GM12878 (cell line): Measurements from ENCODE around the gene STOML2. TPM values are rescaled to one million over a fixed set of nuclear protein-coding genes. Genes with fewer than 3 reads are reported as not detected.

Experiments
- ATAC-seq: fragments of 200-7000 bp; cut with Tn5 transposase; 3 replicates; pipeline ENCODE4 v1.9.1; 2020; ENCODE audit warnings: mild to moderate bottlenecking, moderate library complexity
- BruUV-seq: library from RNA; stranded (reverse); fragments of 400-500 nt; replicated peaks from 2 replicates; lab custom pipeline; 2021; lab: Mats Ljungman, UMichigan
- CTCF ChIA-PET: fragments of 300-600 bp; sonication (Branson Sonifier 250); formaldehyde crosslinking; extraction: SDS; loops from one replicate; lab custom pipeline; 2021; ENCODE audit warnings: inconsistent platforms; lab: Yijun Ruan, JAX
- POLR2A ChIA-PET: fragments of 350-600 bp; formaldehyde crosslinking; extraction: SDS; loops from one replicate; lab custom pipeline; 2021; ENCODE audit warnings: inconsistent platforms; lab: Charles Lee
- RAD21 ChIA-PET: fragments of 300-600 bp; sonication (Branson Sonifier 250); formaldehyde crosslinking; loops from one replicate; lab custom pipeline; 2023; ENCODE audit warnings: antibody characterized with exemption; ENCODE audit not compliant: unreplicated experiment; lab: Charles Lee
- SMC1A ChIA-PET: fragments of 300-600 bp; sonication (Branson Sonifier 250); formaldehyde crosslinking; loops from one replicate; lab custom pipeline; 2023; ENCODE audit not compliant: unreplicated experiment, uncharacterized antibody; lab: Charles Lee
- DNase-seq: peaks from one replicate; pipeline ENCODE4 v3.0.0-alpha.2; 2011; ENCODE audit warnings: low read depth, low spot score
- FAIRE-seq: peaks from 3 replicates; lab custom pipeline; 2011; peaks lifted over from hg19 to GRCh38; lab: Jason Lieb, UNC
- H2AFZ ChIP-seq: 2 replicates; pipeline ENCODE4 v1.6.0; 2011; ENCODE audit warnings: low read depth, low read length, control low read depth; ENCODE audit not compliant: control insufficient read depth
- H3K27ac ChIP-seq: 2 replicates; pipeline ENCODE4 v1.5.1; 2011; ENCODE audit warnings: control low read depth; ENCODE audit not compliant: control insufficient read depth, insufficient read depth
- H3K27me3 ChIP-seq, 2 experiments: replicated peaks in 1 of 2; 2 replicates each; pipeline versions ENCODE4 v1.6.0 to v1.6.1; 2011; ENCODE audit warnings: low read length in 1 of 2; ENCODE audit not compliant: control insufficient read depth in 2 of 2, insufficient read depth in 2 of 2
- H3K36me3 ChIP-seq, 2 experiments: 2 replicates each; pipeline ENCODE4 v1.5.1; 2011; ENCODE audit warnings: low read length in 1 of 2; ENCODE audit not compliant: control insufficient read depth in 2 of 2, insufficient read depth in 2 of 2
- H3K4me1 ChIP-seq: 2 replicates; pipeline ENCODE4 v1.6.1; 2011; ENCODE audit warnings: mild to moderate bottlenecking, low read length, moderate library complexity, mixed read lengths; ENCODE audit not compliant: control insufficient read depth, insufficient read depth
- H3K4me2 ChIP-seq: 2 replicates; pipeline ENCODE4 v1.6.0; 2011; ENCODE audit warnings: control low read depth; ENCODE audit not compliant: control insufficient read depth, insufficient read depth
- H3K4me3 ChIP-seq: fragments of 200-600 bp; sonication (generic); 2 replicates; pipeline ENCODE4 v1.5.1; 2016
- H3K79me2 ChIP-seq: 2 replicates; pipeline ENCODE4 v1.6.0; 2011; ENCODE audit warnings: low read length; ENCODE audit not compliant: control insufficient read depth, insufficient read depth
- H3K9ac ChIP-seq: 2 replicates; pipeline ENCODE4 v1.8.0; 2011; ENCODE audit warnings: low read length, control low read depth, mixed read lengths; ENCODE audit not compliant: control insufficient read depth, insufficient read depth
- H3K9me3 ChIP-seq: replicated peaks from 3 replicates; pipeline ENCODE4 v1.5.1; 2011; ENCODE audit warnings: mild to moderate bottlenecking, low read length; ENCODE audit not compliant: control insufficient read depth, insufficient read depth
- H4K20me1 ChIP-seq: 2 replicates; pipeline ENCODE4 v1.6.0; 2011; ENCODE audit not compliant: control insufficient read depth, insufficient read depth
- BACH1 ChIP-seq: fragments of 450-650 bp; IDR thresholded peaks from 2 replicates; pipeline ENCODE4 v1.6.1; 2017; ENCODE audit warnings: mild to moderate bottlenecking, borderline replicate concordance
- BCLAF1 ChIP-seq: fragments of 450-650 bp; IDR thresholded peaks from 2 replicates; pipeline ENCODE4 v1.6.1; 2017; ENCODE audit warnings: antibody characterized with exemption, mild to moderate bottlenecking, moderate library complexity
- CREM ChIP-seq: IDR thresholded peaks from 2 replicates; pipeline ENCODE4 v1.6.1; 2014; ENCODE audit warnings: antibody characterized with exemption, low read depth
- E4F1 ChIP-seq: fragments of 450-650 bp; IDR thresholded peaks from 2 replicates; pipeline ENCODE4 v1.6.1; 2018; ENCODE audit warnings: borderline replicate concordance, mild to moderate bottlenecking; ENCODE audit not compliant: partially characterized antibody
- KAT2A ChIP-seq: conservative IDR thresholded peaks from 2 replicates; pipeline ENCODE4 v1.6.1; 2011; ENCODE audit warnings: low read depth, low read length; ENCODE audit not compliant: control insufficient read depth
- MTA2 ChIP-seq: fragments of 450-650 bp; IDR thresholded peaks from 2 replicates; pipeline ENCODE4 v1.6.1; 2016; ENCODE audit warnings: low read depth, mild to moderate bottlenecking, moderate library complexity
- MTA3 ChIP-seq: IDR thresholded peaks from 2 replicates; pipeline ENCODE4 v1.6.1; 2012; ENCODE audit warnings: low read length, inconsistent platforms, borderline replicate concordance
- RAD21 ChIP-seq: IDR thresholded peaks from 2 replicates; pipeline ENCODE4 v1.6.1; 2011; ENCODE audit warnings: mild to moderate bottlenecking, low read depth, low read length, moderate library complexity; ENCODE audit not compliant: insufficient read depth
- RUNX3 ChIP-seq: IDR thresholded peaks from 2 replicates; pipeline ENCODE4 v1.6.1; 2012; ENCODE audit warnings: low read length, inconsistent platforms
- SREBF2 ChIP-seq: IDR thresholded peaks from 2 replicates; pipeline ENCODE4 v1.6.1; 2012; ENCODE audit warnings: mild to moderate bottlenecking, low read length
- ZBTB40 ChIP-seq: fragments of 450-650 bp; IDR thresholded peaks from 2 replicates; pipeline ENCODE4 v1.6.1; 2016; ENCODE audit warnings: mild to moderate bottlenecking, moderate library complexity, borderline replicate concordance
- ZNF217 ChIP-seq: fragments of 450-650 bp; IDR thresholded peaks from 2 replicates; pipeline ENCODE4 v1.6.1; 2017; ENCODE audit warnings: antibody characterized with exemption, mild to moderate bottlenecking
- ZNF274 ChIP-seq: IDR thresholded peaks from one replicate; pipeline ENCODE4 v1.8.0; 2011; ENCODE audit not compliant: insufficient read length, insufficient read depth
- WGBS: methylation state at CpG from one replicate; pipeline ENCODE4 v1.1.6; 2016; ENCODE audit warnings: low lambda C conversion rate; ENCODE audit not compliant: insufficient replicate concordance, insufficient coverage; ENCODE audit errors: missing lambda C conversion rate; 5-methylcytosine and 5-hydroxymethylcytosine counted together
- in situ Hi-C: fragments of 300-500 bp; cut with MboI; formaldehyde crosslinking; loops from 9 replicates; pipeline ENCODE4 v1.14.3; 2018; ENCODE audit warnings: mixed read lengths
- intact Hi-C: fragments of 100-400 bp; cut with micrococcal nuclease; formaldehyde crosslinking; loops from one replicate; pipeline ENCODE4 v1.14.2; 2022; ENCODE audit not compliant: unreplicated experiment
- polyA plus RNA-seq, 11 experiments: library from polyadenylated mRNA; depleted of rRNA in 4 of 11; unstranded in 6 of 11; stranded (reverse) in 5 of 11; fragments of >200 nt; fragmentation: Nextera tagmentation in 4 of 11; fragmentation: Illumina TruSeq in 1 of 11; extraction: Ambion mirVana in 4 of 11; extraction: Trizol in 1 of 11; gene quantifications; 1 replicate in 1 of 11; 2 replicates in 10 of 11; pipeline versions ENCODE4 v1.2.1 to v1.2.3, GENCODE V29; 2011 to 2016; ENCODE audit warnings: inconsistent platforms in 2 of 11, missing spikeins in 2 of 11, low read depth in 1 of 11
- total RNA-seq, 4 experiments: library from RNA; depleted of rRNA in 3 of 4; stranded (reverse); fragments of >200 nt in 3 of 4; fragmentation: Illumina TruSeq in 1 of 4; extraction: Trizol in 1 of 4; gene quantifications; 2 replicates each; pipeline versions ENCODE4 v1.2.1 to v1.2.3, GENCODE V29; 2013 to 2021

Gene STOML2
- total and polyA plus RNA-seq, 10 of the 15 experiments (the other 5 are each of a cell fraction or from before 2014, with no cell fraction given), result 112 to 284 (median 207) TPM

- TF ChIP-seq MTA2 (no peak), BCLAF1 (no peak), SREBF2 (no peak), E4F1 (no peak)
- TF ChIP-seq, all 136 proteins: peak for 0
Observed at GRCh38 chr9:35104586-35104985, 1.7 kb upstream of the STOML2 start (continued).

- CTCF ChIA-PET, result interaction anchor here (0.7 to 2.5 kb wide), 6 partner anchors 8 to 52 kb away, joined by 3 to 11 read pairs (median 4); partner anchors contain the start of gene VCP
- intact Hi-C loops (loop anchor here (1.0 to 2.0 kb wide), 2 partner anchors 8 to 25 kb away; partner anchors contain the start of gene FANCG), in situ Hi-C loops (loop anchor here (10.0 kb wide), 2 partner anchors 631 to 711 kb away; partner anchors contain the start of genes CREB3, HINT2, SPAG8 and TLN1)
- peak overlapping the region; percentile 35; the same call in 1 of the 2 replicates for H3K27ac ChIP-seq
- peak overlapping the region; percentile 94; the same call in 1 of the 2 replicates for H2AFZ ChIP-seq
- no peak overlapping the region; the same call in 1 of the 2 replicates for H3K9ac ChIP-seq
- peaks cover 9 to 16% of the 10 kb centered on the region in 2 experiments for H3K36me3 ChIP-seq
- DNase-seq, result no peak
- no TSS peak for BruUV-seq
- no peaks in the 10 kb centered on the region for H4K20me1 ChIP-seq
- RAD21 ChIA-PET, result interaction anchor here (0.7 to 1.4 kb wide), 9 partner anchors 8 to 450 kb away, joined by 3 to 7 read pairs (median 4); partner anchors contain the start of genes ATOSB and VCP
- POLR2A ChIA-PET, result interaction anchor here (0.6 to 3.5 kb wide), 7 partner anchors 8 to 455 kb away, joined by 3 to 27 read pairs (median 11); partner anchors contain the start of genes ATOSB, FANCG and VCP
- no peak for FAIRE-seq
- 58% methylated on average over 5 of the region's 5 CpGs for WGBS
- SMC1A ChIA-PET, result interaction anchor here (0.6 to 1.8 kb wide), 3 partner anchors 9 to 166 kb away, joined by 3 to 5 read pairs (median 4); no protein-coding TSS in a partner anchor
- H3K79me2 ChIP-seq, result peaks cover 14% of the 10 kb centered on the region
- H3K9me3 ChIP-seq, result no peaks in the 10 kb centered on the region
- peak overlapping the region; percentile 77 for H3K4me2 ChIP-seq
- ATAC-seq, result no peak
- peaks cover 5% of the 10 kb centered on the region for H3K4me1 ChIP-seq
- H3K4me3 ChIP-seq, result peak overlapping the region; percentile 79
- H3K27me3 ChIP-seq, result no peaks in the 10 kb centered on the region
- TF ChIP-seq KAT2A, result no peak
- no peak for TF ChIP-seq RAD21
- TF ChIP-seq RUNX3, result no peak
- TF ChIP-seq CREM, result no peak
- TF ChIP-seq ZNF217, result no peak
- no peak for TF ChIP-seq BACH1
- no peak for TF ChIP-seq ZNF274
- no peak for TF ChIP-seq MTA3
- TF ChIP-seq ZBTB40, result no peak
Observed at GRCh38 chr9:35103660-35104191, 795 bp upstream of the STOML2 start.
